Erythroblast (primary cell): Measurements from ENCODE around the gene TUB.

Experiments
- GATA1 ChIP-seq: IDR thresholded peaks from 2 replicates; pipeline ENCODE4 v1.6.1; 2011; ENCODE audit warnings: low read depth, mild to moderate bottlenecking, control low read depth, low read length, moderate library complexity
- POLR2A ChIP-seq: IDR thresholded peaks from 2 replicates; pipeline ENCODE4 v1.6.1; 2011; ENCODE audit warnings: mild to moderate bottlenecking, low read length

DNA sequence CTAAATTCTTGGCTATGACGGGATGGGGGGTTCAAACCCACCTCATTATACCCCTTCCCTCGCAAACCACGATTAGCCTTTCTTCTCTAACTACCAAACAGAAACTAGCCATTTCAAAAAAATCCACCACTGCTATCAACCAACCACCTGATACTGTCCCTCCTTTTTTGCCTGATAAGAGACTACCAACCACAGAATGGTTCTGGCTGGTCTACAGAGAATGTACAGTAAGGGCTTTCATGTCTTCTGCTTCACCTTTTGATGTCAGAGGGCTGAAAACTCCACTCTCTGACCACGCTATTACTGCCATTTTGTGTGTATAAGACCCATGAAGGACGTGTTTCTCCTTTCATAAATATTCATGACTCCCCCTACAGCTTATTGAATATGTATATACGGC lies 68.7 kb downstream of the TUB start:
- TF ChIP-seq POLR2A = no peak
- no peak for TF ChIP-seq GATA1
